PFSK-1 (cell line): Measurements from ENCODE around the gene ING4.

Experiments
- FOXP2 ChIP-seq: optimal IDR thresholded peaks from 2 replicates; pipeline ENCODE3; 2011; ENCODE audit warnings: borderline replicate concordance, control low read depth, inconsistent platforms; ENCODE audit not compliant: insufficient read depth; ENCODE audit errors: extremely low read length, extremely low read depth
- POLR2AphosphoS5 ChIP-seq: IDR thresholded peaks from 2 replicates; pipeline ENCODE4 v1.6.1; 2012; ENCODE audit warnings: low read depth, mild to moderate bottlenecking, control low read depth, low read length, moderate library complexity
- REST ChIP-seq, 2 experiments: IDR thresholded peaks; 2 replicates each; pipeline versions ENCODE4 v1.6.1 to v1.8.0; 2011 to 2012; ENCODE audit warnings: low read depth in 2 of 2, low read length in 2 of 2, control low read depth in 1 of 2, inconsistent platforms in 1 of 2, mild to moderate bottlenecking in 1 of 2, moderate library complexity in 1 of 2; ENCODE audit not compliant: insufficient read depth in 1 of 2
- SIN3A ChIP-seq: IDR thresholded peaks from 2 replicates; pipeline ENCODE4 v1.6.1; 2012; ENCODE audit warnings: mild to moderate bottlenecking, low read length, moderate library complexity, borderline replicate concordance; ENCODE audit not compliant: insufficient read depth
- TAF1 ChIP-seq: IDR thresholded peaks from 2 replicates; pipeline ENCODE4 v1.6.1; 2012; ENCODE audit warnings: low read length, control low read depth, borderline replicate concordance; ENCODE audit not compliant: insufficient read depth

GRCh38 chr12:6672143-6672542, 9.2 kb upstream of the ING4 start:
- TF ChIP-seq POLR2AphosphoS5 (no peak), REST (IDR thresholded peaks at IDR 0.05; ENCODE audit: insufficient read depth in 1 of 2, low read depth in 2 of 2, low read length in 2 of 2) (no peak), SIN3A (no peak), TAF1 (no peak), FOXP2 (no peak)
